Left lung (tissue), 10 donors: ENCODE data around the gene AANAT. TPM values are rescaled to one million over a fixed set of nuclear protein-coding genes. Genes with fewer than 3 reads are reported as not detected.

Experiments
- ATAC-seq: fragments of 200-7000 bp; cut with Tn5 transposase; one replicate; pipeline ENCODE4 v1.9.1; 2020; ENCODE audit warnings: moderate library complexity
- DNase-seq, 4 donors: peaks; one replicate each; pipeline ENCODE4 v3.0.0-alpha.2; 2013 to 2020
- H3K27ac ChIP-seq, 2 donors: fragments of 200-600 bp; sonication (generic) in 1 of 2; one replicate each; pipeline versions ENCODE4 v1.5.0 to v1.8.0; 2020 to 2021
- H3K27me3 ChIP-seq, 2 donors: fragments of 200-600 bp; sonication (generic) in 1 of 2; one replicate each; pipeline versions ENCODE4 v1.5.0 to v1.8.0; 2020 to 2021
- H3K36me3 ChIP-seq, 2 donors: fragments of 200-600 bp; sonication (generic) in 1 of 2; one replicate each; pipeline versions ENCODE4 v1.5.0 to v1.8.0; 2020 to 2021
- H3K4me1 ChIP-seq, 2 donors: fragments of 200-600 bp; one replicate each; pipeline ENCODE4 v1.8.0; 2021
- H3K4me3 ChIP-seq, 2 donors: fragments of 200-600 bp; sonication (generic) in 1 of 2; one replicate each; pipeline versions ENCODE4 v1.5.0 to v1.8.0; 2020 to 2021; ENCODE audit warnings: mild to moderate bottlenecking in 1 of 2
- H3K9me3 ChIP-seq, 2 donors: fragments of 200-600 bp; sonication (generic) in 1 of 2; one replicate each; pipeline versions ENCODE4 v1.5.0 to v1.8.0; 2020 to 2021
- CTCF ChIP-seq, 2 donors: fragments of 200-600 bp; sonication (generic) in 1 of 2; IDR thresholded peaks; one replicate each; pipeline versions ENCODE4 v1.5.0 to v1.8.0; 2021; ENCODE audit warnings: antibody characterized with exemption in 2 of 2
- intact Hi-C, 2 donors: fragments of 100-400 bp; cut with DNase I; formaldehyde crosslinking; loops; one replicate each; pipeline versions ENCODE4 v1.11.2 to v1.14.2; 2022
- polyA plus RNA-seq, 6 donors: library from polyadenylated mRNA; unstranded; fragments of 120-200 nt; gene quantifications; one replicate each; pipeline ENCODE4 v1.2.1, GENCODE V29; 2013; ENCODE audit not compliant: insufficient read length in 6 of 6
- total RNA-seq, 2 donors: library from RNA; stranded (reverse); fragmentation: NEBNext Ultra II Directional; extraction: Animal tissue kit (Norgen Biotek cat#: 25700); gene quantifications; one replicate each; pipeline ENCODE4 v1.2.1, GENCODE V29; 2021
- donor health status: DM: no; HTN: yes; CAD: no.
- donor health status: DM: no; HTN: no; CAD: no.

Gene AANAT
- total and polyA plus RNA-seq, 8 donors: 0.10 to 0.23 (median 0.18) TPM; not detected in 3

GRCh38 chr17:76437467-76438402 is 29.7 kb upstream of the AANAT start:
- no peak for ATAC-seq
- H3K9me3 ChIP-seq: no peaks in the 10 kb centered on the region
- DNase-seq: no peak
- TF ChIP-seq CTCF (IDR thresholded peaks at IDR 0.05): no peak
- H3K4me3 ChIP-seq: no peak overlapping the region
- intact Hi-C loops: no loop called here
- no peaks in the 10 kb centered on the region for H3K36me3 ChIP-seq
- no peaks in the 10 kb centered on the region for H3K27me3 ChIP-seq
- no peak overlapping the region for H3K27ac ChIP-seq
- H3K4me1 ChIP-seq: peaks cover 0 to 12% of the 10 kb centered on the region in 2 donors

GRCh38 chr17:76438906-76439305 is 28.5 kb upstream of the AANAT start:
- Histone ChIP-seq H3K27me3 (no peaks in the 10 kb centered on the region), H3K4me1 (peaks cover 0 to 12% of the 10 kb centered on the region in 2 donors), H3K4me3 (no peak overlapping the region), H3K36me3 (no peaks in the 10 kb centered on the region), H3K9me3 (no peaks in the 10 kb centered on the region), H3K27ac (no peak overlapping the region)
- intact Hi-C loops: no loop called here
- no peak for TF ChIP-seq CTCF (IDR thresholded peaks at IDR 0.05)
- DNase-seq: no peak
- no peak for ATAC-seq

GRCh38 chr17:76439314-76439928 is 28.0 kb upstream of the AANAT start:
- peaks cover 0 to 14% of the 10 kb centered on the region in 2 donors for H3K4me1 ChIP-seq
- ATAC-seq (no peak), DNase-seq (no peak)
- H3K27ac ChIP-seq: no peak overlapping the region
- H3K27me3 ChIP-seq: no peaks in the 10 kb centered on the region
- no peak for TF ChIP-seq CTCF (IDR thresholded peaks at IDR 0.05)
- intact Hi-C loops: no loop called here
- no peaks in the 10 kb centered on the region for H3K36me3 ChIP-seq
- no peaks in the 10 kb centered on the region for H3K9me3 ChIP-seq
- no peak overlapping the region for H3K4me3 ChIP-seq

GRCh38 chr17:76440751-76441362 is 26.5 kb upstream of the AANAT start:
- Histone ChIP-seq H3K27ac (no peak overlapping the region), H3K4me1 (peaks cover 0 to 20% of the 10 kb centered on the region in 2 donors), H3K27me3 (no peaks in the 10 kb centered on the region), H3K36me3 (no peaks in the 10 kb centered on the region), H3K9me3 (no peaks in the 10 kb centered on the region), H3K4me3 (no peak overlapping the region)
- no peak for TF ChIP-seq CTCF (IDR thresholded peaks at IDR 0.05)
- ATAC-seq: no peak
- DNase-seq: no peak
- intact Hi-C loops: no loop called here
